Peyer's patch (tissue), 4 donors: Measurements from ENCODE around the gene TACO1. TPM values are rescaled to one million over a fixed set of nuclear protein-coding genes. Genes with fewer than 3 reads are reported as not detected.

Experiments used
- DNase-seq, 3 donors: peaks; one replicate each; pipeline ENCODE4 v3.0.0-alpha.2; 2017 to 2019
- H3K27ac ChIP-seq, 4 donors: fragments of 200-600 bp; sonication (generic); one replicate each; pipeline ENCODE4 v1.5.1; 2016 to 2019
- H3K27me3 ChIP-seq, 2 donors: fragments of 200-600 bp; sonication (generic); one replicate each; pipeline ENCODE4 v1.5.1; 2019
- H3K36me3 ChIP-seq, 3 donors: fragments of 200-600 bp; sonication (generic); one replicate each; pipeline ENCODE4 v1.5.1; 2016 to 2019
- H3K4me1 ChIP-seq, 4 donors: fragments of 200-600 bp; sonication (generic); one replicate each; pipeline ENCODE4 v1.5.1; 2016 to 2019
- H3K4me3 ChIP-seq, 4 donors: fragments of 200-600 bp; sonication (generic); 1 replicate in 3 of 4; 2 replicates in 1 of 4; pipeline ENCODE4 v1.5.1; 2016 to 2019; ENCODE audit warnings: mild to moderate bottlenecking in 1 of 4
- H3K9me3 ChIP-seq, 4 donors: fragments of 200-600 bp; sonication (generic); one replicate each; pipeline ENCODE4 v1.5.1; 2016 to 2019; ENCODE audit warnings: mild to moderate bottlenecking in 1 of 4
- CTCF ChIP-seq, 6 experiments: fragments of 450-650 bp in 4 of 6; fragments of 200-600 bp in 2 of 6; sonication (generic) in 1 of 6; IDR thresholded peaks; one replicate each; pipeline ENCODE4 v1.5.1; 2017 to 2019; ENCODE audit warnings: antibody characterized with exemption in 6 of 6, mild to moderate bottlenecking in 3 of 6, moderate library complexity in 1 of 6
- POLR2A ChIP-seq, 2 donors: fragments of 450-650 bp; IDR thresholded peaks; one replicate each; pipeline ENCODE4 v1.5.1; 2017; ENCODE audit warnings: antibody characterized with exemption in 2 of 2, mild to moderate bottlenecking in 2 of 2, moderate library complexity in 2 of 2
- total RNA-seq, 4 donors: library from RNA; depleted of rRNA; stranded (reverse); fragments of >200 nt; gene quantifications; one replicate each; pipeline ENCODE4 v1.1.0, GENCODE V29; 2016

Gene TACO1
- total RNA-seq, 4 donors from 2014 or later, result 12.4 to 38.7 (median 36.0) TPM

- peak overlapping the region in 2 of 4 donors; percentile 38 to 98 for H3K27ac ChIP-seq
- H3K4me3 ChIP-seq, result peak overlapping the region in 3 of 4 donors; percentile 77 to 94 (median 77)
- no peak for DNase-seq
- H3K27me3 ChIP-seq, result no peaks in the 10 kb centered on the region
- H3K9me3 ChIP-seq, result no peaks in the 10 kb centered on the region
- TF ChIP-seq CTCF (IDR thresholded peaks at IDR 0.05) (no peak), POLR2A (IDR thresholded peaks at IDR 0.05) (no peak)
- peaks cover 0 to 27% (median 5%) of the 10 kb centered on the region in 4 donors for H3K4me1 ChIP-seq
- no peaks in the 10 kb centered on the region for H3K36me3 ChIP-seq
Measured at GRCh38 chr17:63623786-63624530, 23.3 kb downstream of the TACO1 start.

GRCh38 chr17:63624531-63624880 lies 23.8 kb downstream of the TACO1 start:
- no peak overlapping the region for H3K4me3 ChIP-seq
- no peaks in the 10 kb centered on the region for H3K36me3 ChIP-seq
- no peaks in the 10 kb centered on the region for H3K9me3 ChIP-seq
- TF ChIP-seq POLR2A (IDR thresholded peaks at IDR 0.05) (no peak), CTCF (IDR thresholded peaks at IDR 0.05) (no peak)
- H3K4me1 ChIP-seq, result peaks cover 0 to 27% (median 5%) of the 10 kb centered on the region in 4 donors
- DNase-seq, result no peak
- H3K27me3 ChIP-seq, result no peaks in the 10 kb centered on the region
- no peak overlapping the region for H3K27ac ChIP-seq

- Histone ChIP-seq H3K27ac (no peak overlapping the region), H3K9me3 (no peaks in the 10 kb centered on the region), H3K4me1 (peaks cover 0 to 27% (median 5%) of the 10 kb centered on the region in 4 donors), H3K27me3 (no peaks in the 10 kb centered on the region), H3K36me3 (no peaks in the 10 kb centered on the region), H3K4me3 (no peak overlapping the region)
- TF ChIP-seq CTCF (IDR thresholded peaks at IDR 0.05), result no peak
- no peak for TF ChIP-seq POLR2A (IDR thresholded peaks at IDR 0.05)
- DNase-seq, result no peak
Measured at GRCh38 chr17:63626551-63627180, 26.0 kb downstream of the TACO1 start.

- Histone ChIP-seq H3K27me3 (no peaks in the 10 kb centered on the region), H3K27ac (no peak overlapping the region), H3K9me3 (no peaks in the 10 kb centered on the region), H3K4me1 (peaks cover 0 to 19% (median 2%) of the 10 kb centered on the region in 4 donors), H3K36me3 (peaks cover 0 to 8% (median 0%) of the 10 kb centered on the region in 3 donors), H3K4me3 (no peak overlapping the region)
- DNase-seq, result no peak
- TF ChIP-seq POLR2A (IDR thresholded peaks at IDR 0.05) (no peak), CTCF (IDR thresholded peaks at IDR 0.05) (no peak)
Measured at GRCh38 chr17:63629627-63630026, 28.9 kb downstream of the TACO1 start.

- TF ChIP-seq CTCF (IDR thresholded peaks at IDR 0.05) (no peak), POLR2A (IDR thresholded peaks at IDR 0.05) (no peak)
- Histone ChIP-seq H3K9me3 (no peaks in the 10 kb centered on the region), H3K36me3 (peaks cover 0 to 12% (median 0%) of the 10 kb centered on the region in 3 donors), H3K4me3 (no peak overlapping the region), H3K4me1 (peaks cover 0 to 15% (median 2%) of the 10 kb centered on the region in 4 donors), H3K27ac (no peak overlapping the region), H3K27me3 (no peaks in the 10 kb centered on the region)
- DNase-seq, result no peak
Measured at GRCh38 chr17:63631062-63631461, 30.4 kb downstream of the TACO1 start.
